Stimulated activated memory B cell treated with anti-CD40 and anti-IgM and Interleukin-4, amounts not matched to agents 10 μg/mL and 1 μg/mL and 100 μg/mL, for 72 hours (primary cell): Measurements from ENCODE around the gene SAA1.

Experiments used
- ATAC-seq: fragments of 150-1000 bp; cut with Tn5 transposase; 2 replicates; pipeline ENCODE4 v1.10.0; 2021
- H3K27ac Mint-ChIP-seq: one replicate; pipeline ENCODE4 v1.8.0; 2022; ENCODE audit warnings: mild to moderate bottlenecking, mixed read lengths
- H3K27me3 Mint-ChIP-seq: one replicate; pipeline ENCODE4 v1.8.0; 2022; ENCODE audit warnings: mixed read lengths
- H3K36me3 Mint-ChIP-seq: one replicate; pipeline ENCODE4 v1.8.0; 2022; ENCODE audit warnings: mixed read lengths
- H3K4me1 Mint-ChIP-seq: one replicate; pipeline ENCODE4 v1.8.0; 2022; ENCODE audit warnings: mixed read lengths
- H3K4me3 Mint-ChIP-seq: one replicate; pipeline ENCODE4 v1.8.0; 2022; ENCODE audit warnings: mild to moderate bottlenecking, moderate library complexity, mixed read lengths
- H3K9me3 Mint-ChIP-seq: one replicate; pipeline ENCODE4 v1.8.0; 2022; ENCODE audit warnings: mixed read lengths

SAA1 gene

GRCh38 chr11:18312663-18313420 is 46.8 kb downstream of the SAA1 start:
- H3K27ac Mint-ChIP-seq, result peak overlapping the region; percentile 36
- no peak for ATAC-seq
- no peak overlapping the region for H3K4me3 Mint-ChIP-seq
- peaks cover 42% of the 10 kb centered on the region for H3K36me3 Mint-ChIP-seq
- peaks cover 26% of the 10 kb centered on the region for H3K4me1 Mint-ChIP-seq
- H3K27me3 Mint-ChIP-seq, result no peaks in the 10 kb centered on the region
- H3K9me3 Mint-ChIP-seq, result no peaks in the 10 kb centered on the region

- no peak for ATAC-seq
- Mint-ChIP-seq H3K27ac (peak overlapping the region; percentile 32), H3K9me3 (no peaks in the 10 kb centered on the region), H3K4me1 (peaks cover 39% of the 10 kb centered on the region), H3K27me3 (no peaks in the 10 kb centered on the region), H3K4me3 (no peak overlapping the region), H3K36me3 (peaks cover 30% of the 10 kb centered on the region)
Observed at GRCh38 chr11:18313965-18314763, 48.1 kb downstream of the SAA1 start.

- Mint-ChIP-seq H3K36me3 (peaks cover 30% of the 10 kb centered on the region), H3K27me3 (no peaks in the 10 kb centered on the region), H3K9me3 (no peaks in the 10 kb centered on the region), H3K4me3 (no peak overlapping the region), H3K27ac (peak overlapping the region; percentile 32), H3K4me1 (peaks cover 46% of the 10 kb centered on the region)
- no peak for ATAC-seq
Observed at GRCh38 chr11:18314784-18315523, 48.9 kb downstream of the SAA1 start.

- H3K27ac Mint-ChIP-seq, result no peak overlapping the region
- ATAC-seq, result no peak
Observed at GRCh38 chr11:18315893-18316292, 49.8 kb downstream of the SAA1 start.

GRCh38 chr11:18317551-18317950 is 51.5 kb downstream of the SAA1 start:
- Mint-ChIP-seq H3K4me1 (peaks cover 46% of the 10 kb centered on the region), H3K27me3 (no peaks in the 10 kb centered on the region), H3K27ac (no peak overlapping the region), H3K36me3 (peaks cover 19% of the 10 kb centered on the region), H3K4me3 (no peak overlapping the region), H3K9me3 (no peaks in the 10 kb centered on the region)
- ATAC-seq, result no peak

More at GRCh38 chr11:18315893-18316292, 49.8 kb downstream of the SAA1 start:
- H3K36me3 Mint-ChIP-seq, result peaks cover 26% of the 10 kb centered on the region
- H3K9me3 Mint-ChIP-seq, result no peaks in the 10 kb centered on the region
- H3K4me3 Mint-ChIP-seq, result no peak overlapping the region
- H3K27me3 Mint-ChIP-seq, result no peaks in the 10 kb centered on the region
- peaks cover 49% of the 10 kb centered on the region for H3K4me1 Mint-ChIP-seq
